ENCODE measurements around the gene SPON1.
"Not testable (repeated sequence)": the region's sequence is repeated elsewhere in the genome, so short reads cannot be mapped to it uniquely, and the experiment has no call there.

The SPON1 gene

GRCh38 chr11:14270690-14271542 lies 308.4 kb downstream of the SPON1 start:
- no peak for DNase-seq (ENCODE audit: low read depth, low spot score)

- DNase-seq (ENCODE audit: low read depth, low spot score), result no peak
These were observed 311.4 kb downstream of the SPON1 start for GRCh38 chr11:14273895-14274294.

GRCh38 chr11:14275076-14275475 lies 312.6 kb downstream of the SPON1 start:
- DNase-seq (ENCODE audit: low read depth, low spot score), result no peak

- DNase-seq (ENCODE audit: low read depth, low spot score), result not testable (repeated sequence)
These were observed 316.3 kb downstream of the SPON1 start for GRCh38 chr11:14278869-14279268.

GRCh38 chr11:14288189-14288935 lies 325.8 kb downstream of the SPON1 start:
- no peak for DNase-seq (ENCODE audit: low read depth, low spot score)

GRCh38 chr11:14290422-14290821 lies 327.9 kb downstream of the SPON1 start:
- DNase-seq (ENCODE audit: low read depth, low spot score), result no peak

- DNase-seq (ENCODE audit: low read depth, low spot score), result no peak
These were observed 337.4 kb downstream of the SPON1 start for GRCh38 chr11:14299921-14300320.

GRCh38 chr11:14300661-14301304 lies 338.3 kb downstream of the SPON1 start:
- DNase-seq (ENCODE audit: low read depth, low spot score), result no peak

GRCh38 chr11:14304601-14305000 lies 342.1 kb downstream of the SPON1 start:
- DNase-seq (ENCODE audit: low read depth, low spot score), result no peak

- DNase-seq (ENCODE audit: low read depth, low spot score), result no peak
These were observed 343.1 kb downstream of the SPON1 start for GRCh38 chr11:14305649-14306048.

GRCh38 chr11:14306481-14306880 lies 344.0 kb downstream of the SPON1 start:
- no peak for DNase-seq (ENCODE audit: low read depth, low spot score)

GRCh38 chr11:14308114-14308896 lies 345.8 kb downstream of the SPON1 start:
- DNase-seq (ENCODE audit: low read depth, low spot score), result no peak

GRCh38 chr11:14308897-14309387 lies 346.4 kb downstream of the SPON1 start:
- no peak for DNase-seq (ENCODE audit: low read depth, low spot score)

- no peak for DNase-seq (ENCODE audit: low read depth, low spot score)
These were observed 347.1 kb downstream of the SPON1 start for GRCh38 chr11:14309425-14310192.

GRCh38 chr11:14310679-14311078 lies 348.2 kb downstream of the SPON1 start:
- DNase-seq (ENCODE audit: low read depth, low spot score), result no peak

GRCh38 chr11:14312736-14313438 lies 350.4 kb downstream of the SPON1 start:
- no peak for DNase-seq (ENCODE audit: low read depth, low spot score)

GRCh38 chr11:14314127-14314526 lies 351.6 kb downstream of the SPON1 start:
- DNase-seq (ENCODE audit: low read depth, low spot score), result no peak

GRCh38 chr11:14315130-14315529 lies 352.6 kb downstream of the SPON1 start:
- no peak for DNase-seq (ENCODE audit: low read depth, low spot score)

All from activated CD4-positive, CD25-positive, alpha-beta regulatory T cell treated with anti-CD3 and anti-CD28 coated beads, Interleukin-2, amount 50 U/mL, for 16 hours (primary cell).